HCT116 (cell line): ENCODE data around the gene METTL22. TPM values are rescaled to one million over a fixed set of nuclear protein-coding genes. Genes with fewer than 3 reads are reported as not detected.

Experiments used
- ATAC-seq: fragments of 200-7000 bp; cut with Tn5 transposase; 2 replicates; pipeline ENCODE4 v1.9.1; 2020; ENCODE audit warnings: mild to moderate bottlenecking, moderate library complexity
- BruUV-seq: library from RNA; stranded (reverse); fragments of 400-500 nt; replicated peaks from 2 replicates; lab custom pipeline; 2021; lab: Mats Ljungman, UMichigan
- CTCF ChIA-PET: fragments of 300-600 bp; sonication (Branson Sonifier 250); formaldehyde crosslinking; loops from one replicate; lab custom pipeline; 2021; ENCODE audit warnings: antibody characterized with exemption; lab: Charles Lee
- POLR2A ChIA-PET: fragments of 300-600, 350-600 bp; sonication (Branson Sonifier 250); formaldehyde crosslinking; loops from one replicate; lab custom pipeline; 2021; ENCODE audit warnings: antibody characterized with exemption; lab: Charles Lee
- RAD21 ChIA-PET, 2 experiments: fragments of 300-600 bp; sonication (Branson Sonifier 250); formaldehyde crosslinking; loops; one replicate each; lab custom pipeline; 2023; ENCODE audit warnings: low total read pairs in 2 of 2; ENCODE audit not compliant: uncharacterized antibody in 2 of 2, unreplicated experiment in 2 of 2, low non-redundant PET in 1 of 2; lab: Charles Lee
- DNase-seq: peaks from one replicate; pipeline ENCODE4 v3.0.0-alpha.2; 2010; ENCODE audit warnings: low read depth, low spot score
- H2AFZ ChIP-seq: fragments of 200-600 bp; shearing (Covaris generic), sonication (generic); 2 replicates; pipeline ENCODE4 v1.6.1; 2017; ENCODE audit warnings: low read depth, mixed run types, mixed read lengths, antibody characterized with exemption, low read length; ENCODE audit not compliant: poor library complexity, severe bottlenecking
- H3K27ac ChIP-seq: 2 replicates; pipeline ENCODE4 v1.5.1; 2012; ENCODE audit warnings: low read depth, low read length
- H3K27me3 ChIP-seq: fragments of 200-600 bp; sonication (generic); 2 replicates; pipeline ENCODE4 v1.6.1; 2016; ENCODE audit warnings: mixed run types, low read length, mixed read lengths; ENCODE audit not compliant: insufficient read depth
- H3K36me3 ChIP-seq, 2 experiments: fragments of 200-500 bp in 1 of 2; fragments of 200-600 bp in 1 of 2; sonication (Bioruptor generic) in 1 of 2; sonication (generic) in 1 of 2; 2 replicates each; pipeline versions ENCODE4 v1.5.1 to v1.6.1; 2014 to 2016; ENCODE audit warnings: low read length in 2 of 2, inconsistent platforms in 1 of 2, mixed read lengths in 1 of 2, mixed run types in 1 of 2; ENCODE audit not compliant: insufficient read depth in 2 of 2, control insufficient read depth in 1 of 2
- H3K4me1 ChIP-seq, 2 experiments: fragments of 200-600 bp in 1 of 2; sonication (generic) in 1 of 2; 2 replicates each; pipeline versions ENCODE4 v1.5.1 to v1.6.1; 2012 to 2017; ENCODE audit warnings: low read length in 2 of 2, inconsistent platforms in 1 of 2, mild to moderate bottlenecking in 1 of 2, mixed read lengths in 1 of 2, mixed run types in 1 of 2, moderate library complexity in 1 of 2; ENCODE audit not compliant: insufficient read depth in 2 of 2, control insufficient read depth in 1 of 2
- H3K4me2 ChIP-seq: fragments of 200-600 bp; sonication (generic); 2 replicates; pipeline ENCODE4 v1.6.1; 2017; ENCODE audit warnings: mixed run types, low read length, mixed read lengths
- H3K4me3 ChIP-seq, 2 experiments: fragments of 200-600 bp in 1 of 2; sonication (generic) in 1 of 2; replicated peaks in 1 of 2; 2 replicates each; pipeline ENCODE4 v1.5.1; 2011 to 2016; ENCODE audit warnings: low read length in 2 of 2, control low read depth in 1 of 2, low read depth in 1 of 2, mild to moderate bottlenecking in 1 of 2, mixed read lengths in 1 of 2, mixed run types in 1 of 2
- H3K79me2 ChIP-seq: fragments of 200-600 bp; sonication (generic); 2 replicates; pipeline ENCODE4 v1.6.1; 2017; ENCODE audit warnings: mild to moderate bottlenecking, mixed run types, low read length, moderate library complexity, mixed read lengths; ENCODE audit not compliant: insufficient read depth
- H3K9ac ChIP-seq: fragments of 200-600 bp; sonication (generic); 2 replicates; pipeline ENCODE4 v1.6.1; 2016; ENCODE audit warnings: low read length, mixed read lengths
- H3K9me2 ChIP-seq: fragments of 200-600 bp; sonication (generic), shearing (Covaris generic); 2 replicates; pipeline ENCODE4 v1.6.1; 2017; ENCODE audit warnings: mixed run types, mild to moderate bottlenecking, moderate library complexity; ENCODE audit not compliant: insufficient read depth
- H3K9me3 ChIP-seq, 2 experiments: fragments of 200-500 bp in 1 of 2; fragments of 200-600 bp in 1 of 2; sonication (Bioruptor generic) in 1 of 2; sonication (generic) in 1 of 2; 2 replicates each; pipeline ENCODE4 v1.6.1; 2014 to 2017; ENCODE audit warnings: low read length in 2 of 2, mixed read lengths in 2 of 2, inconsistent platforms in 1 of 2, low read depth in 1 of 2, mild to moderate bottlenecking in 1 of 2, mixed run types in 1 of 2, moderate library complexity in 1 of 2; ENCODE audit not compliant: control insufficient read depth in 1 of 2, insufficient read depth in 1 of 2
- H4K20me1 ChIP-seq: fragments of 200-600 bp; sonication (generic), shearing (Covaris generic); 2 replicates; pipeline ENCODE4 v1.6.1; 2017; ENCODE audit warnings: mixed run types, mild to moderate bottlenecking, moderate library complexity; ENCODE audit not compliant: insufficient read depth
- ATF3 ChIP-seq: IDR thresholded peaks from 2 replicates; pipeline ENCODE4 v1.6.1; 2012
- CBX3 ChIP-seq: IDR thresholded peaks from 2 replicates; pipeline ENCODE4 v1.6.1; 2012; ENCODE audit warnings: low read depth
- EZH2 ChIP-seq: fragments of 200-600 bp; sonication (generic); IDR thresholded peaks from 2 replicates; pipeline ENCODE4 v1.6.1; 2017; ENCODE audit warnings: antibody characterized with exemption, mixed run types
- POLR2A ChIP-seq: IDR thresholded peaks from 2 replicates; pipeline ENCODE4 v1.7.0; 2011; ENCODE audit warnings: borderline replicate concordance; ENCODE audit not compliant: insufficient read depth, insufficient read length; ENCODE audit errors: extremely low read depth
- RAD21 ChIP-seq: IDR thresholded peaks from 2 replicates; pipeline ENCODE4 v1.6.1; 2012; ENCODE audit warnings: low read depth, mild to moderate bottlenecking
- SIN3A ChIP-seq: IDR thresholded peaks from 2 replicates; pipeline ENCODE4 v1.6.1; 2012; ENCODE audit warnings: low read depth
- ZFX ChIP-seq: fragments of 450-650 bp; IDR thresholded peaks from 2 replicates; pipeline ENCODE4 v1.6.1; 2017
- intact Hi-C: fragments of 100-400 bp; cut with micrococcal nuclease; formaldehyde crosslinking; loops from 2 replicates; pipeline ENCODE4 v1.10.0; 2022
- total RNA-seq: library from RNA; stranded (reverse); gene quantifications from one replicate; pipeline ENCODE4 v1.2.1, GENCODE V29; 2021; ENCODE audit not compliant: unreplicated experiment

The METTL22 gene
- total RNA-seq, 1 experiment from 2014 or later = 33.3 TPM

GRCh38 chr16:8591451-8591850 is 30.0 kb upstream of the METTL22 start (continued):
- TF ChIP-seq ZFX (no peak), EZH2 (no peak), CBX3 (no peak), SIN3A (no peak), RAD21 (no peak), ATF3 (no peak)

DNA sequence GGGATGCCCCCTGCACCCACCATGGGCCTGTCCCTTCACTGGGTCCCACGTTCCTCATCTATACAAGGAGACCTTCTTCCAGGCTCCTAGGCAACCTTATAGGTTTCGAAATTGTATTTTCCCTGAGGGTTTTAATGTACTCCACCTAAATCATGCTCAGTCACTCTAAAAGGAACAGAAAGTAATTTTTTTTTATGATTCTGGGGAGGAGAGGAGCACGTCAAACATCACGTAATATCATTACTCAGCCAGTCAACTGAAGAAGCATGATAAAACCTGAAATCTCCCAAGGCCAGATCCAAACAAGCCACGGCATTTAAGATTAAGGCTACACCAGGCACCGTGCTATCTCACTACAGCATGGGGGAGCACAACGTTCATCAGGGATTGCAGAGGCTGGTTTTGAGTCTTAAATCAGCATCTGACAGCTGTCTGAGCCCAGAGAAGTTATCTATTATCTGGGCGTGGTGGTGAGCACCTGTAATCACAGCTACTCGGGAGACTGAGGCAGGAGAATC is 27.3 kb upstream of the METTL22 start:
- Histone ChIP-seq H3K36me3 (no peaks in the 10 kb centered on the region), H3K9me2 (no peaks in the 10 kb centered on the region), H3K4me3 (no peak overlapping the region), H3K9ac (no peak overlapping the region), H3K79me2 (no peaks in the 10 kb centered on the region), H3K4me2 (no peak overlapping the region), H3K27me3 (peaks cover 5% of the 10 kb centered on the region; the same call in 1 of the 2 replicates), H3K27ac (no peak overlapping the region), H3K9me3 (no peaks in the 10 kb centered on the region), H2AFZ (no peak overlapping the region), H3K4me1 (no peaks in the 10 kb centered on the region), H4K20me1 (no peaks in the 10 kb centered on the region)
- TF ChIP-seq POLR2A = no peak
- no TSS peak for BruUV-seq
- ChIA-PET RAD21 (no interaction called here), CTCF (no interaction called here), POLR2A (no interaction called here)
- ATAC-seq = no peak
- DNase-seq = no peak
- intact Hi-C loops = no loop called here

- ChIA-PET RAD21 (no interaction called here), CTCF (no interaction called here), POLR2A (no interaction called here)
- Histone ChIP-seq H3K9me3 (no peaks in the 10 kb centered on the region), H4K20me1 (no peaks in the 10 kb centered on the region), H3K79me2 (no peaks in the 10 kb centered on the region), H3K9me2 (no peaks in the 10 kb centered on the region), H3K4me1 (no peaks in the 10 kb centered on the region), H3K36me3 (no peaks in the 10 kb centered on the region), H3K27me3 (peaks cover 5% of the 10 kb centered on the region; the same call in 1 of the 2 replicates), H2AFZ (no peak overlapping the region), H3K9ac (no peak overlapping the region), H3K4me2 (no peak overlapping the region), H3K27ac (no peak overlapping the region), H3K4me3 (no peak overlapping the region)
- ATAC-seq (no peak), DNase-seq (no peak)
- no TSS peak for BruUV-seq
- no peak for TF ChIP-seq POLR2A
- intact Hi-C loops = no loop called here
Measured at GRCh38 chr16:8595783-8596182, 25.7 kb upstream of the METTL22 start.
